Thymus (tissue), 11 donors: Measurements from ENCODE around the gene ZNF10. TPM values are rescaled to one million over a fixed set of nuclear protein-coding genes. Genes with fewer than 3 reads are reported as not detected.
A peak's percentile ranks its signal among the peaks of the same experiment; 100 is the strongest.

Experiments used
- DNase-seq, 9 donors: peaks; one replicate each; pipeline ENCODE4 v3.0.0-alpha.2; 2013; ENCODE audit warnings: low spot score in 9 of 9, low read depth in 6 of 9, missing footprints in 1 of 9
- H3K27ac ChIP-seq, 2 donors: one replicate each; pipeline ENCODE4 v1.5.1; 2013; ENCODE audit warnings: control low read depth in 1 of 2, low read depth in 1 of 2, low read length in 1 of 2, mild to moderate bottlenecking in 1 of 2, moderate library complexity in 1 of 2
- H3K27me3 ChIP-seq, 2 donors: one replicate each; pipeline ENCODE4 v1.5.1; 2013; ENCODE audit warnings: low read length in 1 of 2; ENCODE audit not compliant: control insufficient read depth in 2 of 2, insufficient read depth in 1 of 2
- H3K36me3 ChIP-seq, 2 donors: one replicate each; pipeline ENCODE4 v1.5.1; 2013; ENCODE audit warnings: low read length in 1 of 2, mild to moderate bottlenecking in 1 of 2, moderate library complexity in 1 of 2; ENCODE audit not compliant: control insufficient read depth in 2 of 2, insufficient read depth in 2 of 2
- H3K4me1 ChIP-seq, 2 donors: one replicate each; pipeline ENCODE4 v1.5.1; 2013; ENCODE audit warnings: low read length in 2 of 2; ENCODE audit not compliant: control insufficient read depth in 2 of 2, insufficient read depth in 2 of 2
- H3K4me3 ChIP-seq, 2 donors: one replicate each; pipeline ENCODE4 v1.5.1; 2013; ENCODE audit warnings: low read length in 2 of 2, control low read depth in 1 of 2, mild to moderate bottlenecking in 1 of 2
- H3K9me3 ChIP-seq, 2 donors: one replicate each; pipeline ENCODE4 v1.5.1; 2013; ENCODE audit warnings: low read length in 1 of 2, mild to moderate bottlenecking in 1 of 2; ENCODE audit not compliant: control insufficient read depth in 2 of 2, insufficient read depth in 1 of 2
- WGBS: extraction: QIAGEN DNeasy Blood & Tissue Kit; methylation state at CpG from one replicate; pipeline ENCODE4 v1.1.7; 2013; 5-methylcytosine and 5-hydroxymethylcytosine counted together
- polyA plus RNA-seq: library from polyadenylated mRNA; stranded (reverse); fragments of 200-250 nt; gene quantifications from one replicate; pipeline ENCODE4 v1.2.3, GENCODE V29; 2013
- total RNA-seq: library from RNA; stranded (reverse); fragments of 120-200 nt; gene quantifications from one replicate; pipeline ENCODE4 v1.2.4, GENCODE V29; 2013
- donor health status: healthy.

Gene ZNF10
- total and polyA plus RNA-seq, 2 donors: 8.2 to 15.2 TPM

DNA sequence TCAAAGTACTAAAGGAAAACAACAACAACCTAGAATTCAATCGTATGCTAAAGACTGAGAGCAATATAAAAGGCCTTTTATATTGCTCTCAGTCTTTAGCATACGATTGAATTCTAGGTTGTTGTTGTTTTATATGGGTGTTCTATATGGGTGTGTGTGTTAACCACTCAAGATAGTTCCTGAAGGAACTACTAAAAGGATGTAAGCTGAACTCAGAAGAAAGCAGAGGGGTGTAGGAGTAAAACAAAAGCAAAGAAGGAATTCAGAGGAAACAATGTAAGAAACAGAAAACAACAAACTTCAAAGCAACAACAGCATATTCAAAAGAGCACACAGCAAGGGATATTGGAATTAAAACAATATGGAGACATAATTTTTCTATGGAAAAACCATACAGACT, 5.8 kb upstream of the ZNF10 start:
- 98% methylated on average over 2 of the region's 2 CpGs for WGBS
- no peak for DNase-seq
- Histone ChIP-seq H3K27me3 (no peaks in the 10 kb centered on the region), H3K9me3 (peaks cover 15 to 40% of the 10 kb centered on the region in 2 donors), H3K36me3 (peaks cover 11 to 12% of the 10 kb centered on the region in 2 donors), H3K27ac (no peak overlapping the region), H3K4me3 (no peak overlapping the region), H3K4me1 (no peaks in the 10 kb centered on the region)

DNA sequence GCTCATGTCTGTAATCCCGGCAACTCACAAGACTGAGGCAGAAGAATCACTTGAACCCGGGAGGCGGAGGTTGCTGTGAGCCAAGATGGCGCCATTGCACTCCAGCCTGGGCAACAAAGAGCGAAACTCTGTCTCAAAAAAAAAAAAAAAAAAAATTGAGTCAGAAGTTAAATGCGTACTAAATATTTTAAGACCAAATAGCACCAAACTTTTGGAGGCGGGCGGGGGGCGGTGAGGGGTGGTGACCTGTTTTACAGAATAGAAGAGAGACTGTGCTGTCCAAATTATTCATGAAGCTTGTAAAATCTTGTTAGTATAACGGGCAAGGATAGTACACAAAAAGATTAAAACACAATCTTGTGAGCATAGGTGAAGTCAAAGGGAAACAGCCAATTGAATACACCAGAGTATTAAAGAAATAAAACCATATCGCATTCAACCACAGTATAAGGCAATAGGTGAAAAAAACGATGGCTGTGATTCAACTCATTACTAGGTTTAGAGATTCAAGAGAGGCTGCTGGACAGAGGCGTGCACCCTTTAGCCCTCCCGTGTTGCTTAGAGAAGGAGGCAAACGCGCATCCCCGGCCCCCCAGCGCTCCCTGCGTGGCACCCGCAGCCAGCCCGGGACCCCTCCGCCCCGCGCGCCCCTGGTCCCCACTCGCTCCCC, 924 bp upstream of the ZNF10 start:
- Histone ChIP-seq H3K4me3 (peak overlapping the region; percentile 78 to 92), H3K27ac (peak overlapping the region; percentile 97 to 99), H3K9me3 (peaks cover 7 to 40% of the 10 kb centered on the region in 2 donors), H3K27me3 (no peaks in the 10 kb centered on the region), H3K4me1 (peaks cover 0 to 4% of the 10 kb centered on the region in 2 donors), H3K36me3 (peaks cover 10 to 12% of the 10 kb centered on the region in 2 donors)
- peak in 1 of 9 donors; percentile 18 for DNase-seq
- 27% methylated on average over 26 of the region's 26 CpGs for WGBS

DNA sequence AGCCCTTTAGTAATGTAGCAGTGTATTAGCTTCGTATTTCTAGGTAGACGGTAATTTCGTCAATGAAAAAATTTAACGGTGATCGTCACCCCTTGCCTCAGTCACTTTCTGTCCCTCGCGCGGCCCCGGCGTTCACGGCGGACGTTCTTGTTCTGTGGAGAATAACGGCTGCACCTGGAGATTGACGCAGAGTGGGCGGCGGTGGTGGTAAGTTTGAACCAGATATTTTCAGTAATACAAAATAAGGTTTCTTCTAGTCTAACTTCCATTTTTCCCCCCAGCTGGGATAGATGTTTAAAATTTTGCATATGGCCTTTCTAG, 341 bp downstream of the ZNF10 start:
- Histone ChIP-seq H3K27ac (peak overlapping the region; percentile 97 to 99), H3K4me1 (peaks cover 0 to 4% of the 10 kb centered on the region in 2 donors), H3K27me3 (no peaks in the 10 kb centered on the region), H3K36me3 (peaks cover 13 to 18% of the 10 kb centered on the region in 2 donors), H3K9me3 (peaks cover 9 to 32% of the 10 kb centered on the region in 2 donors), H3K4me3 (peak overlapping the region; percentile 78 to 92)
- DNase-seq: peak in 1 of 9 donors; percentile 40
- WGBS: under 1% methylated on average over 17 of the region's 17 CpGs

DNA sequence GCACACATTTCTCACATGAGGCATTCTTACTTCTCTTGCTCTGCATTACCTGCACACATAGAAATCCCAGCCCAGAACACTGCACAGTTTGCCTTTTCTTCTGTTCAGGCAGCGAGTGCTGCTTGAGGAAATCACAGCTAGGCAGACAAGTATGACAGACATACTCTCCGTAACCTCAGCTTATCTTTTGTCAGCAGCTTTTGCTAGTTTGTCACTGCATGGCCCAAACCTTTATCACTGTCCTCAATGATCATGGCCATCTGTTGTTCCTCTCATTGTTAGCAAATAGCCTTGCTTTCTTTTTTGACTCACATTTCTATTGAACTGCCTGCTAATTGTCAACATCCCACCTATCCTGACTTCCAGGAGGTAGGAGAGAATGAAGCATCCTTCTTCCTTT, 5.3 kb downstream of the ZNF10 start:
- Histone ChIP-seq H3K27ac (no peak overlapping the region), H3K36me3 (peaks cover 34 to 40% of the 10 kb centered on the region in 2 donors), H3K4me1 (peaks cover 0 to 3% of the 10 kb centered on the region in 2 donors), H3K9me3 (peaks cover 6 to 21% of the 10 kb centered on the region in 2 donors), H3K27me3 (no peaks in the 10 kb centered on the region), H3K4me3 (no peak overlapping the region)
- 96% methylated on average over 2 of the region's 2 CpGs for WGBS
- DNase-seq: no peak

DNA sequence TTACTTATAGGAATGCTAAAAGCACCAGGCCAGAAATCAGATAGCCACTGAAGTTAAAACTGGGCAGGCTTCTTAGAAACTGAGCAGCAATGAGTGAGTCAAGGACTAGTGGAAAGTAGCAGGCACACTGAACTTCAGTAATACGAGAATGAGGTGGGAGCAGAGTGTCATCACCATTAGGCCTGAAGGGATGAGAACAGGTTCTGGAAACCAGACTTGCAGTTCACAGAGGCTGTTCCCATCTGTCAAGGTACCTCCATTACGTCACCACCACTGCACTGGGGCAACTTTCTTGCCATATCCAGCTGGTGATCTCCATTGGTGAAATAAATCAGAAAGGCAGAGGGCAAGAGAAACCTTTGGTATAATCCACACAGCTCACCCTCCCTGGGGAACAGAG, 15.6 kb downstream of the ZNF10 start:
- no peak overlapping the region for H3K4me3 ChIP-seq
- H3K4me1 ChIP-seq: no peaks in the 10 kb centered on the region
- H3K9me3 ChIP-seq: peaks cover 14 to 34% of the 10 kb centered on the region in 2 donors
- no peak for DNase-seq
- H3K36me3 ChIP-seq: peaks cover 28 to 37% of the 10 kb centered on the region in 2 donors
- H3K27ac ChIP-seq: no peak overlapping the region
- WGBS: 97% methylated on average over 2 of the region's 2 CpGs
- H3K27me3 ChIP-seq: no peaks in the 10 kb centered on the region

DNA sequence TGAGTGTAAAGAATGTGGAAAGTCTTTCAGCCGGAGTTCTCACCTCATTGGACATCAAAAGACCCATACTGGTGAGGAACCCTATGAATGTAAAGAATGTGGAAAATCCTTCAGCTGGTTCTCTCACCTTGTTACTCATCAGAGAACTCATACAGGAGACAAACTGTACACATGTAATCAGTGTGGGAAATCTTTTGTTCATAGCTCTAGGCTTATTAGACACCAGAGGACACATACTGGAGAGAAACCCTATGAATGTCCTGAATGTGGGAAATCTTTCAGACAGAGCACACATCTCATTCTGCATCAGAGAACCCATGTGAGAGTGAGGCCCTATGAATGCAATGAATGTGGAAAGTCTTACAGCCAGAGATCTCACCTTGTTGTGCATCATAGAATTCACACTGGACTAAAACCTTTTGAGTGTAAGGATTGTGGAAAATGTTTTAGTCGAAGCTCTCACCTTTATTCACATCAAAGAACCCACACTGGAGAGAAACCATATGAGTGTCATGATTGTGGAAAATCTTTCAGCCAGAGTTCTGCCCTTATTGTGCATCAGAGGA, 25.8 kb downstream of the ZNF10 start:
- no peak overlapping the region for H3K4me3 ChIP-seq
- 96% methylated on average over 2 of the region's 2 CpGs for WGBS

DNA sequence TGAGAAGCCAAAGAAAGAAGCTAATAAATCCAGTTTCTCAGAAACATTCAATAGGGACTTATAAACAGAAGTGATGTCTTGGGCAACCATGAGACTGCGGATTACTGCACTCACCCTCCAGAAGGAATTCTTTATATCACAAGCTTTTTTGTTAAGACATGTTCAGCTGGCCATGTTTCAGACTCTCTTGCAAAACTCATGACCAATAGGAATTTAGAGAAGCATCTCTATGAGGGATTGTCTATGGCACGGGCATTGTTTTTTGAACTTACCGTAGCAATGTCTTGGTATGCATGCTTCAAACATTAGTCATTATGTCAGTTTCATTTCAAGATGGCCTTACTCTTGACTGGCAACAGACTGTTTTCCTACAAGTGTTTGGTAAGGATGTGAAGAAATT, 35.3 kb downstream of the ZNF10 start:
- H3K9me3 ChIP-seq: peaks cover 4 to 14% of the 10 kb centered on the region in 2 donors
- 95% methylated on average over 3 of the region's 3 CpGs for WGBS
- no peak overlapping the region for H3K4me3 ChIP-seq
- DNase-seq: no peak
- H3K27me3 ChIP-seq: no peaks in the 10 kb centered on the region
- no peaks in the 10 kb centered on the region for H3K36me3 ChIP-seq
- no peak overlapping the region for H3K27ac ChIP-seq
- no peaks in the 10 kb centered on the region for H3K4me1 ChIP-seq

More for the DNA sequence above, 25.8 kb downstream of the ZNF10 start:
- no peaks in the 10 kb centered on the region for H3K27me3 ChIP-seq
- peaks cover 19 to 25% of the 10 kb centered on the region in 2 donors for H3K9me3 ChIP-seq
- no peak for DNase-seq
- peaks cover 39 to 42% of the 10 kb centered on the region in 2 donors for H3K36me3 ChIP-seq
- no peak overlapping the region for H3K27ac ChIP-seq
- H3K4me1 ChIP-seq: no peaks in the 10 kb centered on the region

DNA sequence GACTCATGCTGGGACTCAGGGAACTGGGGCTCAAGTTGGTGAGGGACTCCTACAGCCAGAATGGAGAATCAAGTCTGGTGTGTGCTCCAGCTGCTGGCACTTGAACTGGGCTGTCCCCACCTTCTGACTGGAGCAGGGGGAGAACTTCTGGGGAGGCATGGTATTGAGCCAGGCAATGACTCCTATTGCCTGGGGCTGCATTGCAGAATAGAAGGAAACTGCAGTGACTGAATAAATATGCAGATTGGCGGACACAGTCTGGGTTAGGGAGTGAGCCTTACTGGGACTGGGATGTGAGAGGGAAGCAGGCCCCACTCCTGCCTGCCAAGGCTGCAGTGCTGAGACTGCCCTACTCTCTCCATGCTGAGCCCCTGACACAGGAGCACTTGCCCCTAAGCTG, 42.1 kb downstream of the ZNF10 start:
- Histone ChIP-seq H3K9me3 (peaks cover 1 to 21% of the 10 kb centered on the region in 2 donors), H3K4me3 (no peak overlapping the region), H3K4me1 (no peaks in the 10 kb centered on the region), H3K27ac (no peak overlapping the region), H3K36me3 (no peaks in the 10 kb centered on the region), H3K27me3 (no peaks in the 10 kb centered on the region)
- WGBS: 94% methylated on average over 1 of the region's 1 CpG
- no peak for DNase-seq

DNA sequence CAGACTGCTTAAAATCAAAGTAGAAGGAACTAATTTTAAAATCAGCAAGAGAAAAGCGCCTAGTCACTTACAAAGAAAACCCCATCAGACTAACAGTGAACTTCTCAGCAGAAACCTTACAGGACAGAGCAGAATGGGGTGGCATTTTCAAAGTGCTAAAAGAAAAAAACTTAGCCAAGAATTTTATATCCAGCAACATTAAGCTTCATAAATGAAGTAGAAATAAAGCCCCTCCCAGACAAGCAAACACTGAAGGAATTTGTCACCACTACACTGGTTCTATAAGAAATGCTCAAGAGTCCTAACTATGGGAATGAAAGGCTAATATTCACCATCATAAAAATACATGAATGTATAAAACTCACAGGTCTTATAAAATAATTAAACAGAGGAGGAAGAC, 44.5 kb downstream of the ZNF10 start:
- WGBS: 78% methylated on average over 1 of the region's 1 CpG
- Histone ChIP-seq H3K27ac (no peak overlapping the region), H3K27me3 (no peaks in the 10 kb centered on the region), H3K4me1 (no peaks in the 10 kb centered on the region), H3K36me3 (no peaks in the 10 kb centered on the region), H3K9me3 (peaks cover 1 to 35% of the 10 kb centered on the region in 2 donors), H3K4me3 (no peak overlapping the region)
- DNase-seq: no peak
